CD4-positive, alpha-beta T cell (primary cell): ENCODE results near the gene EPHA5. TPM values are rescaled to one million over a fixed set of nuclear protein-coding genes. Genes with fewer than 3 reads are reported as not detected.

Source experiments
- ATAC-seq: fragments of 200-7000 bp; cut with Tn5 transposase; one replicate; pipeline ENCODE4 v1.10.0; 2022; ENCODE audit warnings: mild to moderate bottlenecking; ENCODE audit not compliant: poor library complexity
- CTCF ChIA-PET: fragments of 350-600 bp; sonication (Branson Sonifier 250); formaldehyde crosslinking; loops from one replicate; lab custom pipeline; 2021; ENCODE audit warnings: antibody characterized with exemption, inconsistent platforms; lab: Charles Lee
- POLR2A ChIA-PET: fragments of 350-600 bp; sonication (Branson Sonifier 250); formaldehyde crosslinking; loops from one replicate; lab custom pipeline; 2021; ENCODE audit warnings: antibody characterized with exemption, inconsistent platforms; lab: Charles Lee
- DNase-seq, 14 experiments: peaks; one replicate each; pipeline ENCODE4 v3.0.0-alpha.2; 2013 to 2020; ENCODE audit warnings: mixed read lengths in 2 of 14
- H3K27ac ChIP-seq, 2 donors: one replicate each; pipeline versions ENCODE4 v1.5.1 to v1.7.0; 2013; ENCODE audit warnings: low read length in 2 of 2, low read depth in 1 of 2, mild to moderate bottlenecking in 1 of 2
- H3K27me3 ChIP-seq, 2 experiments: 1 replicate in 1 of 2; 2 replicates in 1 of 2; pipeline versions ENCODE4 v1.6.1 to v1.7.0; 2013; ENCODE audit warnings: low read length in 2 of 2, control low read depth in 1 of 2, mild to moderate bottlenecking in 1 of 2, moderate library complexity in 1 of 2; ENCODE audit not compliant: insufficient read depth in 2 of 2, control insufficient read depth in 1 of 2
- H3K36me3 ChIP-seq: one replicate; pipeline ENCODE4 v1.6.1; 2013; ENCODE audit warnings: low read length, control low read depth; ENCODE audit not compliant: insufficient read depth
- H3K4me1 ChIP-seq: one replicate; pipeline ENCODE4 v1.6.1; 2013; ENCODE audit warnings: low read length, control low read depth; ENCODE audit not compliant: insufficient read depth
- H3K4me3 ChIP-seq: one replicate; pipeline ENCODE4 v1.5.1; 2013; ENCODE audit warnings: mild to moderate bottlenecking, low read length, moderate library complexity
- H3K9me3 ChIP-seq, 2 experiments: 1 replicate in 1 of 2; 2 replicates in 1 of 2; pipeline versions ENCODE4 v1.6.1 to v1.7.0; 2013; ENCODE audit warnings: low read length in 2 of 2, mild to moderate bottlenecking in 2 of 2, control low read depth in 1 of 2, moderate library complexity in 1 of 2; ENCODE audit not compliant: control insufficient read depth in 1 of 2, insufficient read depth in 1 of 2
- H3K27ac Mint-ChIP-seq: one replicate; pipeline ENCODE4 v1.8.0; 2020; ENCODE audit warnings: mixed read lengths
- H3K27me3 Mint-ChIP-seq: one replicate; pipeline ENCODE4 v1.8.0; 2021; ENCODE audit warnings: mixed read lengths
- H3K36me3 Mint-ChIP-seq: one replicate; pipeline ENCODE4 v1.8.0; 2021; ENCODE audit warnings: low read depth, mixed read lengths
- H3K4me1 Mint-ChIP-seq: one replicate; pipeline ENCODE4 v1.8.0; 2021; ENCODE audit warnings: low read depth, mixed read lengths
- H3K4me3 Mint-ChIP-seq: one replicate; pipeline ENCODE4 v1.8.0; 2020; ENCODE audit warnings: mild to moderate bottlenecking, mixed read lengths
- H3K9me3 Mint-ChIP-seq: one replicate; pipeline ENCODE4 v1.8.0; 2020; ENCODE audit warnings: mixed read lengths
- CTCF ChIP-seq: fragments of 200-600 bp; IDR thresholded peaks from one replicate; pipeline ENCODE4 v1.8.0; 2022; ENCODE audit warnings: antibody characterized with exemption, mild to moderate bottlenecking
- intact Hi-C, 2 experiments: fragments of 100-400 bp; cut with DNase I in 1 of 2; cut with micrococcal nuclease in 1 of 2; formaldehyde crosslinking; loops; one replicate each; pipeline versions ENCODE4 v1.15.1 to v1.9.0; 2023 to 2025; cut with DNase I, micrococcal nuclease
- total RNA-seq, 174 experiments: library from RNA in 2 of 174; stranded (reverse) in 2 of 174; gene quantifications; one replicate each; pipeline ENCODE4 v1.2.3 and lab custom pipeline; 2021 to 2026

The EPHA5 gene
- total RNA-seq, 2 experiments from 2014 or later = not detected

- POLR2A ChIA-PET = no interaction called here
- Histone ChIP-seq H3K4me3 (no peak overlapping the region), H3K27me3 (no peaks in the 10 kb centered on the region), H3K36me3 (no peaks in the 10 kb centered on the region), H3K27ac (no peak overlapping the region), H3K4me1 (no peaks in the 10 kb centered on the region), H3K9me3 (no peaks in the 10 kb centered on the region)
- no peaks in the 10 kb centered on the region for H3K4me1 Mint-ChIP-seq
- H3K27me3 Mint-ChIP-seq = no peaks in the 10 kb centered on the region
- DNase-seq (no peak), ATAC-seq (no peak)
- no peak overlapping the region for H3K4me3 Mint-ChIP-seq
- H3K27ac Mint-ChIP-seq = no peak overlapping the region
- CTCF ChIA-PET = no interaction called here
- H3K36me3 Mint-ChIP-seq = no peaks in the 10 kb centered on the region
- intact Hi-C loops = no loop called here
- no peak for TF ChIP-seq CTCF
- peaks cover 2% of the 10 kb centered on the region for H3K9me3 Mint-ChIP-seq
These were observed 148.6 kb downstream of the EPHA5 start for GRCh38 chr4:65521666-65522065.

GRCh38 chr4:65515646-65516045 is 154.6 kb downstream of the EPHA5 start:
- no peak for ATAC-seq
- H3K27me3 ChIP-seq = no peaks in the 10 kb centered on the region
- no peaks in the 10 kb centered on the region for H3K27me3 Mint-ChIP-seq
- H3K4me3 Mint-ChIP-seq = no peak overlapping the region
- peaks cover 11% of the 10 kb centered on the region for H3K9me3 Mint-ChIP-seq
- intact Hi-C loops = no loop called here
- H3K4me1 Mint-ChIP-seq = no peaks in the 10 kb centered on the region
- H3K4me3 ChIP-seq = no peak overlapping the region
- POLR2A ChIA-PET = no interaction called here
- H3K27ac Mint-ChIP-seq = no peak overlapping the region
- H3K27ac ChIP-seq = no peak overlapping the region
- no peaks in the 10 kb centered on the region for H3K36me3 Mint-ChIP-seq
- no peaks in the 10 kb centered on the region for H3K36me3 ChIP-seq
- DNase-seq = no peak
- TF ChIP-seq CTCF = no peak
- peaks cover 0 to 5% of the 10 kb centered on the region in 2 experiments for H3K9me3 ChIP-seq
- CTCF ChIA-PET = no interaction called here
- H3K4me1 ChIP-seq = no peaks in the 10 kb centered on the region

- H3K36me3 ChIP-seq = no peaks in the 10 kb centered on the region
- DNase-seq (no peak), ATAC-seq (no peak)
- H3K36me3 Mint-ChIP-seq = no peaks in the 10 kb centered on the region
- no peaks in the 10 kb centered on the region for H3K4me1 ChIP-seq
- H3K4me3 ChIP-seq = no peak overlapping the region
- TF ChIP-seq CTCF = no peak
- H3K27ac ChIP-seq = no peak overlapping the region
- H3K4me1 Mint-ChIP-seq = no peaks in the 10 kb centered on the region
- H3K27me3 ChIP-seq = no peaks in the 10 kb centered on the region
- no peak overlapping the region for H3K27ac Mint-ChIP-seq
- peaks cover 12% of the 10 kb centered on the region for H3K9me3 Mint-ChIP-seq
- H3K4me3 Mint-ChIP-seq = no peak overlapping the region
- ChIA-PET CTCF (no interaction called here), POLR2A (no interaction called here)
- intact Hi-C loops = no loop called here
- peaks cover 0 to 5% of the 10 kb centered on the region in 2 experiments for H3K9me3 ChIP-seq
- no peaks in the 10 kb centered on the region for H3K27me3 Mint-ChIP-seq
These were observed 159.3 kb downstream of the EPHA5 start for GRCh38 chr4:65510976-65511375.
